ENCODE data around the gene ZNF146.
"Not testable (repeated sequence)": the region's sequence is repeated elsewhere in the genome, so short reads cannot be mapped to it uniquely, and the experiment has no call there.

The ZNF146 gene

DNA sequence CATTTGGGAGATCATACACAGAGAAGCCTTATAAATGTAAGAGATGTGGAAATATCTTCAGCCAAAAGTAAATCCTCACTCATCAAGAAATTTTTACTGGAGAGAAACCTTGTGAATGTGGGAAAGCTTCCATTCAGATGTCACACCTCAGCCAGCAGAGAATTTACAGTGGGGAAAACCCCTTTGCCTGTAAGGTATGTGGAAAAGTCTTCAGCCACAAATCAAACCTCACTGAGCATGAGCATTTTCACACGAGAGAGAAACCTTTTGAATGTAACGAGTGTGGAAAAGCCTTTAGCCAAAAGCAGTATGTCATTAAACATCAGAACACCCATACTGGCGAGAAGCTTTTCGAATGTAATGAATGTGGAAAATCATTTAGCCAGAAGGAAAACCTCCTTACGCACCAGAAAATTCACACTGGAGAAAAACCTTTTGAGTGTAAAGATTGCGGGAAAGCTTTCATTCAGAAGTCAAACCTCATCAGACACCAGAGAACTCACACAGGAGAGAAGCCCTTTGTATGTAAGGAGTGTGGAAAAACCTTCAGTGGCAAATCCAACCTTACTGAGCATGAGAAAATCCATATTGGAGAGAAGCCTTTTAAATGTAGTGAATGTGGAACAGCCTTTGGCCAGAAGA lies 21.5 kb downstream of the ZNF146 start:
- FAIRE-seq = no peak

DNA sequence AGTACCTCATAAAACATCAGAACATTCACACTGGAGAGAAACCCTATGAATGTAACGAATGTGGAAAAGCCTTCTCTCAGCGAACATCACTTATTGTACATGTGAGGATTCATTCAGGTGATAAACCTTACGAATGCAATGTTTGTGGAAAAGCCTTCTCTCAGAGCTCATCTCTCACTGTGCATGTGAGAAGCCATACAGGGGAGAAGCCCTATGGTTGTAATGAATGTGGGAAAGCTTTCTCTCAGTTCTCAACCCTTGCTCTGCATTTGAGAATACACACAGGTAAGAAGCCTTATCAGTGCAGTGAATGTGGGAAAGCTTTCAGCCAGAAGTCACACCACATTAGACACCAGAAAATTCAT lies 22.0 kb downstream of the ZNF146 start:
- FAIRE-seq = no peak

DNA sequence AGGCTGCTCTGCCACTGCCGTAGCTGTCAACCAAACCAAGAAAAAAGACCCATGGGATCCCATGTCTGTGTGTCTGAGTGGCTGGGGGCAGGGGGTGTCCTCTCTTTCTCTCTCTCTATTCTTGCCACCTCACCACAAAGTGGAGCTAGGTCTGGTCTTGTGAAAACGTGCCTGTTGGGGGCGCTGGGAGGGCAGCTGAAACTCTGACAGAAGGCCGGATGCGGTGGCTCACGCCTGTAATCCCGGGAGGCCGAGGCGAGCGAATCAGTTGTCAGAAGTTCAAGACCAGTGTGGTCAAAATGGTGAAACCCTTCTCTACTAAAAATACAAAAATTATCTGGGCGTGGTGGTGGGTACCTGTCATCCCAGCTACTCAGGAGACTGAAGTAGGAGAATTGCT lies 29.2 kb downstream of the ZNF146 start:
- FAIRE-seq = no peak

DNA sequence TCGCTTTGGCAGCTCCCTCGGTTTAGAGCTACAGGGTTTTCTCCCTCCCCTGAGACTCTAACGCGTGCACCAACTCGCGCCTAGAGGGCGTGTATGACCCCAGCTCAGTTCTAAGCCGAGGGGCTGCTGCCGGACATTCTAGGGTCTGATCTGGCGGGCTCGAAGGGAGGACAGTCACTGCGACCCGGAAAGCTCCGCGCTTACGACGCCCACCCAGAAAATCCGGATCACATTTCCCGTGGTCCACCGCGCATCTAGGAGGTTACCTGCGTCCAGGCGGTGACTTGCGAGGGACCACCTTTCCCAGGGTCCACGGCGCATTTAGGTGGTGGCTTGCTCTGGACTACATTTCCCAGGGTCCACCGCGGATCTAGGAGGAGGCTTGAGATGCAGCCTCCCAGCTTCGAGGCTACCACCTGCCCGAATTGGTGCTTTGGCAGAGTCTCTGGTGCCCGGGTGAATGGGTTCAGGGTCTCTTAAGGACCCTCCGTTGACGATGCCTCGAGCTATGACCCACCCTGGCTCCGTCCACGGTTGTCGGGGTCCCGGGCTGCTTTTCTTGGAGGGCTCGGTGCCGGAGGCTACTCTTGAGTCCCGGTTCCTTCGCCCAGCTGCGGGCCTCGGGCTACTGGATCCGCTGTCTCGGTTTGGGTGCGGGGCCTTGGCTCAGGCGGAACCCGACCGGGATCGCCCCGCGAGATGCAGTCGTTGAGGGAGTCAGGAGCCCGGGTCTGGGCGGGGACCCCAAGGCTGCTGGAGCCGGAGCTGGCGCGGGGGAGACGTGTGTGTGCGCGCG lies 30.5 kb downstream of the ZNF146 start:
- no peak for FAIRE-seq

GRCh38 chr19:36246006-36246481 lies 31.1 kb downstream of the ZNF146 start:
- FAIRE-seq = no peak

GRCh38 chr19:36252047-36252446 lies 37.1 kb downstream of the ZNF146 start:
- no peak for FAIRE-seq

- FAIRE-seq = no peak
These were observed 39.9 kb downstream of the ZNF146 start for GRCh38 chr19:36254848-36255247.

DNA sequence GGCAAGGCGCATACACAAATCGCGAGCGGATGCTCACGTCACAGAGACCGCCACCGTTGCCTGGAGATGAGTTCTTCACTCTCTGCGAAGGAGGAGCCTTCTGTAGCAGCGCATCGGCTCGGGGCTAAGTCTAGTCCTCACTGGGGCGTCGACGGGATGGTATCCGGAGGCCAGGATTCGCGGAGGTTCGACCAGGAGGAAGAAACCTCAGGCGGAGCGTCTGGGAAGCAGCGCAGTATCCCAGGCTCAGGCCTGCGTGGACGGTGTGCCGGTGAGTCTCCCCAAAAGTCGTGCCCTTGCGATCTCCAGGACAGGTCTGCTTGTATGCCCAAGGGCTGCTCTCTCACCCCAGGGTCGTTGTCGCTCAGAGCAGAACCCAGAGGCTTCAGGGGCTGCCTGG lies 40.4 kb downstream of the ZNF146 start:
- no peak for FAIRE-seq

DNA sequence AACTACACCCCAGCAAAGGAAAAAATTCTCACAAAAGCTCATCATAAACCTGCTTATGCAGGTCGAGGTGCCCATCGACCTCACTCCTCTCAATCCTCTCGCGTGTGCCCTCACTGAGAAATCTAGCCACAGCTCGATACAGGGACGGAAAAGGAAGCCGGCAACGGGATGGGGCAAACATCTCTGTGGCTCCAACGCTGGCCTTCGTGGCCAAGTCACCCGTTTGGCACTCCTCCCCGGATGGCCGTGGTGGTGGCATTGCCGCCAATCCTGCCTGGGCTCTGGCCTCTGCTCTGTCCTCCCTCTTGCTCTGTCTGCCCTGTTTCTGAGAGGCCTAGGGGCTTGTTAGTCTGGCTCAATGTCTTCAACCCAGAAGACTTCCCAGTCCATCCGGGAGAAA lies 41.2 kb downstream of the ZNF146 start:
- no peak for FAIRE-seq

GRCh38 chr19:36256853-36257519 lies 42.1 kb downstream of the ZNF146 start:
- no peak for FAIRE-seq

DNA sequence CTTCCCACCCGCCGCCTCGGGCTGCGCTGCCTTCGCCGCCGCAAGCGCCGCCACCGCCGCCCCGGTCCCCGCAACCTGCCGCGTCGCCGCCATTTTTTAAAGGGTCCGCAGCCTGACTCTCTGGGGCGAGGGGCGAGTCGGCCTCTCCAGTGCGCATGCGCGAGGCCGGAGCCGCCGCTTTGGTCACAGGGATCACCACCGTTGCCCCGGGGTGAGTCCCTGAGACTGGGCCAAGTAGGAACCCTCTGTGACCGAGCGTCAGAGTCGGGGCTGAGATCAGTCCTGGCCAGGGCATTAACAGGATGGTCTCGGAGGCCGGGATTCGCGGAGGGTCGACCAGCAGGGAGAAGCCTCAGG lies 42.6 kb downstream of the ZNF146 start:
- no peak for FAIRE-seq

GRCh38 chr19:36258028-36258875 lies 43.3 kb downstream of the ZNF146 start:
- FAIRE-seq = no peak

GRCh38 chr19:36259211-36259610 lies 44.3 kb downstream of the ZNF146 start:
- no peak for FAIRE-seq

- no peak for FAIRE-seq
These were observed 50.2 kb downstream of the ZNF146 start for GRCh38 chr19:36265064-36265463.

GRCh38 chr19:36265856-36266374 lies 51.0 kb downstream of the ZNF146 start:
- FAIRE-seq = no peak

GRCh38 chr19:36266375-36266961 lies 51.6 kb downstream of the ZNF146 start:
- FAIRE-seq = no peak

GRCh38 chr19:36267061-36267845 lies 52.3 kb downstream of the ZNF146 start:
- no peak for FAIRE-seq

- not testable (repeated sequence) for FAIRE-seq
These were observed 53.2 kb downstream of the ZNF146 start for GRCh38 chr19:36268081-36268480.

GRCh38 chr19:36268591-36268990 lies 53.7 kb downstream of the ZNF146 start:
- FAIRE-seq = not testable (repeated sequence)

DNA sequence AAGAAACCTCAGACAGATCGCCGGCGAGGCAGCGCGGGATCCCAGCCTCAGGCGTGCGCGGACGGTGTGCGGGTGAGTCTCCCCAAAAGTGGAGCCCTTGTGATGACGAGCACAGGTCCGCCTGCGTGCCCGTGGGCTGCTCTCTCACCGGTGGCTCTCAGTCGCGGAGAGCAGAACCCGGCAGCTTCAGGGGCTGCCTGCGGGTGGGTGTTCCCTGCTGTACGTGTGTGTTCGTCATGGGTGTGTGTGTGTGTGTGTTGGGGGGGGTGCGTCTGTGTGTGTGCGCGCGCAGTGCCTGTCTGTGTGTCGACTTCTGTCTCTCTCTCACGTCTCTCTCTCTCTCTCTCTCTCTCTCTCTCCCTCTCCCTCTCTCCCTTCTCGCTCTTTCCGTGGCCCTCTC lies 54.4 kb downstream of the ZNF146 start:
- FAIRE-seq = not testable (repeated sequence)
